Activated naive CD4-positive, alpha-beta T cell treated with anti-CD3 and anti-CD28 coated beads, Interleukin-2, amount 10 ng/mL, durations not matched to agents 7 days and 5 days (primary cell): Measurements from ENCODE around the gene RABGAP1.
A peak's percentile ranks its signal among the peaks of the same experiment; 100 is the strongest.

Source experiments
- CTCF ChIA-PET: fragments of 350-600 bp; sonication (Branson Sonifier 250); formaldehyde crosslinking; loops from one replicate; lab custom pipeline; 2021; ENCODE audit warnings: antibody characterized with exemption; lab: Charles Lee
- DNase-seq: peaks from one replicate; pipeline ENCODE4 v3.0.0-alpha.2; 2020
- H3K27ac Mint-ChIP-seq: one replicate; pipeline ENCODE4 v1.8.0; 2021; ENCODE audit warnings: mild to moderate bottlenecking, moderate library complexity, mixed read lengths
- H3K27me3 Mint-ChIP-seq: one replicate; pipeline ENCODE4 v1.8.0; 2021; ENCODE audit warnings: mild to moderate bottlenecking, mixed read lengths
- H3K36me3 Mint-ChIP-seq: one replicate; pipeline ENCODE4 v1.8.0; 2021; ENCODE audit warnings: mixed read lengths
- H3K4me1 Mint-ChIP-seq: one replicate; pipeline ENCODE4 v1.8.0; 2021; ENCODE audit warnings: mixed read lengths
- H3K4me3 Mint-ChIP-seq: one replicate; pipeline ENCODE4 v1.8.0; 2021; ENCODE audit warnings: mild to moderate bottlenecking, moderate library complexity, mixed read lengths
- H3K9me3 Mint-ChIP-seq: one replicate; pipeline ENCODE4 v1.8.0; 2021; ENCODE audit warnings: mixed read lengths

Gene RABGAP1

DNA sequence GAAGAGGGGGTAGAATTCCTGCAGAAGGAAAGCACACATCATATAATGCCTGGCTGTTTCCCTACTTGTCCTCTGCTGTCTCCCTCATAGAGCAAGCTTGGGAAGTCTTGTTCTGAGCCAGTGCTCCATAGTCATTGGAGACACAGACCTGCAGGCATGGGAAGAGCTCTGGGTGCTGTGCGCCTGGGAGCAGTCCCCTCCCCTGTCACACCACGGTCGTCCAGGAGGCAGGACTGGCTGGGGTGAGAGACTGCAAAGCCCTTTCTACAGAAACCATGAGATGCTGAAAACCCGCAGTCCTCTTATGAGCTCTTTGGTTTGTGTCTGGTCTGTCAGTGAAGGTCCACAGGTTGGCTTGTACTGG is 157.3 kb downstream of the RABGAP1 start:
- CTCF ChIA-PET: no interaction called here
- H3K36me3 Mint-ChIP-seq: peaks cover 36% of the 10 kb centered on the region

DNA sequence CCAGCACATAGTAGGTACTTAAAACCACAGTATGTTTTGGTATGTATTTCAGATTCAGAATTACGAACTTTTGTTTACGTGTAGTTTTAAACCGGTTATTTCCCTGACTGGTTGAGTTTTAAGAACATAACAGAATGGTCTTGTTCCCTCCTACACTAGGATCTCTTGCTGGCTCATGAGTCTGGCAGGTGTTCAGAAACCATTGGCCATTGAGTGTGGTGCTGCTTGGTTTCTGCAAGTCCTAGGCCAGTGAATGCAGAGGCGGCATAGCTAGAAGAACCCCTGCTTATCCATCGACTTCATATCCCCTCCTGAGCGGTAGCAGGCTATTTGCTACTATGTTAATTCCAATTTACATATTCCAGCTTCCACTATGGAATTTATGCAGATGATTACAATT is 158.2 kb downstream of the RABGAP1 start:
- H3K4me1 Mint-ChIP-seq: no peaks in the 10 kb centered on the region
- no peaks in the 10 kb centered on the region for H3K27me3 Mint-ChIP-seq
- no peak overlapping the region for H3K4me3 Mint-ChIP-seq
- H3K36me3 Mint-ChIP-seq: peaks cover 33% of the 10 kb centered on the region
- no peak overlapping the region for H3K27ac Mint-ChIP-seq
- H3K9me3 Mint-ChIP-seq: no peaks in the 10 kb centered on the region
- CTCF ChIA-PET: interaction anchor here (2.1 kb wide), 1 partner anchor 250 kb away, joined by 11 read pairs; no protein-coding TSS in a partner anchor
- DNase-seq: no peak

More for the DNA sequence above, 157.3 kb downstream of the RABGAP1 start:
- Mint-ChIP-seq H3K4me1 (no peaks in the 10 kb centered on the region), H3K27me3 (no peaks in the 10 kb centered on the region), H3K9me3 (no peaks in the 10 kb centered on the region), H3K4me3 (no peak overlapping the region), H3K27ac (no peak overlapping the region)
- DNase-seq: no peak

DNA sequence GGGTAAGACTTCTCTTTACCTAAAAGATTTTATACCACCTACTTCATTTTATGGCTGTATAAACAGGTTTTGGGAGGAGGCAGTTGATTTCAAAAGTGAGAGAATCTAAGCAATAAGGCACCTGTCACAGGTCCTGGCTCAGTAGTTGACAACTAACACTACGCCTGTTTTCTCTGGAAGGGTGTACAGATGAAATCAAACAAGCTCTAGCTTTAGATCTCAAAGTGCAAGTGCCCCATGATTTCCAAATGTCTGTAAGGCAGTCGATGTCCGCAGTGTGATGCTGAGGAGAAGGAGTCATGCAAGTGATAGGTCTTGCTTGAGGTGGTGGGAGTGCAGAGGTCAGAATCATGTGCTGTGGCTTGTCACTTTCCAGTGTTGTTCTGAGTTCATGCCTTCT is 158.7 kb downstream of the RABGAP1 start:
- DNase-seq: no peak
- Mint-ChIP-seq H3K27me3 (no peaks in the 10 kb centered on the region), H3K9me3 (no peaks in the 10 kb centered on the region), H3K4me3 (no peak overlapping the region), H3K36me3 (peaks cover 30% of the 10 kb centered on the region), H3K4me1 (no peaks in the 10 kb centered on the region), H3K27ac (no peak overlapping the region)
- CTCF ChIA-PET: interaction anchor here (2.1 kb wide), 1 partner anchor 250 kb away, joined by 11 read pairs; no protein-coding TSS in a partner anchor

DNA sequence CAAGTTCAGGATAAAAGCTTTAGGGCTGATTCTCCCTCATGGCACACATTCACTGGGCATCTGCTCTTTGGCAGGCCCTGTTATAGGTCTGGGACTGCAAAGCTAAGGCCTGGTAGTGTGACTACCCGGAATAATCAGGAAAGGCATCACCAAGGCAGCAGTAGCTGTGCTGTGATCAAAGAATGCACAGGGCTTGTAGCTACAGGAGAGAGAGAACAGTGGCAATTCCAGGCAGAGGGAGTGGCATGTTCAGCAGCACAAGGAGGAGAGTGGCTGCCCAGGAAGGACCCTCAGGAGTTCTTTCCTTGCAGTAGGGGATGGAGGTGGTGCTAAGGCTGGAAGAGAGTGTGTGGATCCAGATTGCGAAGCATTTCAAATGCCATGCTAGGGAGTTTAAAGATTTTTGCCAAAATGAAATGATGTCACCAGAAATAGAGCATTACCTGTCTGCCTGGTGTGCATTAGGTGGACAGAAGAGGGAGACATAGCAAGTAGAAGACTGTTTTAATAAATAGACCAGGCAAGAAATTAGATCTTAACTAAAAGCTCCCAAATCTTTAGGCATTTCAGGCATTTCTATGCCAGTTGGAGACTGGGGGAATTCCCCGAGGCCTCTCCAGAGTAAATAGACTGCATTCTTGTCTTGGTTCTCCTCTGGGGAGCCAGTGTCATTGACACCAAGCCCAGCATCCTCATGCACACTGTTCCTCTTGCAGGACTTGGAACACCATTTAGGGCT is 161.7 kb downstream of the RABGAP1 start:
- CTCF ChIA-PET: interaction anchor here (0.8 to 3.5 kb wide), 8 partner anchors 9 to 247 kb away, joined by 3 to 36 read pairs (median 4); no protein-coding TSS in a partner anchor
- Mint-ChIP-seq H3K4me3 (no peak overlapping the region), H3K4me1 (no peaks in the 10 kb centered on the region), H3K27ac (no peak overlapping the region), H3K36me3 (peaks cover 26% of the 10 kb centered on the region), H3K9me3 (no peaks in the 10 kb centered on the region), H3K27me3 (no peaks in the 10 kb centered on the region)
- no peak for DNase-seq

DNA sequence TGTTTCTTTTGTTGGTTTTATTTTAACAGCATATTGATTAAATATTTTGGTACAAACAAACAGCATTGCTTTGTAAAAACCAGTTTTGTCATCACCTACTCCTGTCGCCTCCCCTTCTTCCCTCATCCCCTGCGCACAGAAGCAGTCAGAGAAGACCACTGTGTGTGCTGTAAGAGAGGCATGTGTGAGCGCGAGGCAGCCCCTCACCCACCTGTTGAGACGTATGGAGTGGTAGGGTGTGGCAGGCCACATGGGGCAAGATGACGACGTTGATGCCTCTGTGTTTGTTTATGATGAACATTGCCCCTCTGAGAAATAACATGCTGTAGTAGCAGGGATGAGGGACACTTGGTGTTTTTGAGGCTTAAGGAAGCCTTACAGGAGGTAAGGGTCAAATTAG is 164.0 kb downstream of the RABGAP1 start:
- Mint-ChIP-seq H3K4me1 (no peaks in the 10 kb centered on the region), H3K4me3 (no peak overlapping the region), H3K36me3 (peaks cover 25% of the 10 kb centered on the region), H3K27ac (no peak overlapping the region), H3K27me3 (no peaks in the 10 kb centered on the region), H3K9me3 (no peaks in the 10 kb centered on the region)
- DNase-seq: no peak
- CTCF ChIA-PET: interaction anchor here (0.6 to 0.8 kb wide), 2 partner anchors 8 to 17 kb away, joined by 3 to 4 read pairs; no protein-coding TSS in a partner anchor

DNA sequence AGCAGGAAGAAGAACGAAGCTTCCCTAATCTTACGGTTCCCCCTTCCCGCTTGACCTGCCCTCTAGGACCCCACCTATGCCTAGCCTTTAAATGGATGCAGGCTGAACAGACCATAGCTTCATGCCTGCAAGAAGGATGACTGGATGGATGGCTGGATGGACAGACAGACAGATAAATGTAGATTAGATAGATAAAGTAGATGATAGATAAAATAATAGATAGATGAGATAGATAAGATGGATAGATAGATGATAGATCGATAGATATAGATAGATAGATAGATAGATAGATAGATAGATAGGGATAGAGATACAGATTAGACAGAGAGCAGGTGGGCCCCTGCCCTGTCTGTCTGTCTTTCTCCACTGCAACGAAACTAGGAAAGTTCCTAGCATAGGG is 164.7 kb downstream of the RABGAP1 start:
- CTCF ChIA-PET: no interaction called here
- H3K4me1 Mint-ChIP-seq: no peaks in the 10 kb centered on the region
- H3K4me3 Mint-ChIP-seq: no peak overlapping the region
- H3K9me3 Mint-ChIP-seq: no peaks in the 10 kb centered on the region
- peaks cover 25% of the 10 kb centered on the region for H3K36me3 Mint-ChIP-seq
- no peaks in the 10 kb centered on the region for H3K27me3 Mint-ChIP-seq
- no peak overlapping the region for H3K27ac Mint-ChIP-seq
- no peak for DNase-seq

DNA sequence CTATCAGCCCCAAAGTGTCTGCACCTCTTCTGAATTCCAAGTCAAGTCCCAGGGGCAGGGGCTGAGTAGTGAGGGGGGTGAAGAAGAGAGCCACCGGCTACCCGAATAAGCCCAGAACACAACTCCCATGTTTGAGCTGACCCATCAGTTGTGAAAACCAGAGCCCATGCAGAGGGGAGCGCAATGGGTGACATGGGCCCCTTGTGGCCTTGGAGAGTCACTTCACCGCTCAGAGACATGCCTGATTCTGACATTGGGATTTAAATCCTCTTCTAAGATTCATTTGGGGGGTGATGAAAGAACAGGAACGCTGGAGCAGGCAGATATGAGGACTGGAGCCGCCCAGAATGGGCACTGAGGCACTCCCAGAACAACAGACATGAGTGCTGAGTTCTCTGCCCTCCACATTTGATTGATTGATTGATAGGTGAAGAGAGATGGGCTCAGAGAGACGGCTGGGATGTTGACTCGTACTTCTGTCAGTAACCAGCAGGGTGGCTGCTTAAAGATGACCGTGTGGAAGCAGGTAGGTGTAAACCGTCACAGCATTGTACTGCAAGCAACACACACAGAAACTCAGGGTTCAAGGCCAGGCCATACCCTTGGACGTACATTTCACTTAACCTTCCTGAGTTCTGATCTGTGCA is 166.9 kb downstream of the RABGAP1 start:
- H3K36me3 Mint-ChIP-seq: peaks cover 16% of the 10 kb centered on the region
- CTCF ChIA-PET: interaction anchor here (1.8 kb wide), 1 partner anchor 242 kb away, joined by 6 read pairs; no protein-coding TSS in a partner anchor
- H3K9me3 Mint-ChIP-seq: no peaks in the 10 kb centered on the region
- no peak overlapping the region for H3K4me3 Mint-ChIP-seq
- H3K27me3 Mint-ChIP-seq: no peaks in the 10 kb centered on the region
- peaks cover 19% of the 10 kb centered on the region for H3K4me1 Mint-ChIP-seq
- H3K27ac Mint-ChIP-seq: no peak overlapping the region
- DNase-seq: no peak

DNA sequence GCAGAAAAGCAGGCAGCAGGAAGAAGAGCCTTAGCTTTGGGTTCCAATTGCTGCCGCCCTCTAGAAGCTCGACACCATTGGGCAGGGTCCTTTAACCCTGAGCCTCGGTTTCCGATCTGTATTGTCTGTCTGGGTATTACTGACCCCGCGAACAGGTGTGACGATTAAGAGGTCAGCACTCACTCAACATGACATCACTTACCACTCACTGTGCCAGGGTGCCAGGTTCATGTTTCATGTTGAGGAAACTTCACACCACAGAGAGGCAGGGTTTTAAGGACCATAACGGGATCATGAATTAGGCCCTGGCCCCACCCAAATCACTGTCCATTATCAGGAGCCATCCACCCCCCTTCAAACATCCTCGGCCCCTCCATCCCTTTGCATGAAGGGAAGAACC is 168.2 kb downstream of the RABGAP1 start:
- H3K27ac Mint-ChIP-seq: no peak overlapping the region
- peaks cover 19% of the 10 kb centered on the region for H3K4me1 Mint-ChIP-seq
- CTCF ChIA-PET: no interaction called here
- no peak for DNase-seq
- H3K9me3 Mint-ChIP-seq: no peaks in the 10 kb centered on the region
- no peak overlapping the region for H3K4me3 Mint-ChIP-seq
- peaks cover 11% of the 10 kb centered on the region for H3K36me3 Mint-ChIP-seq
- no peaks in the 10 kb centered on the region for H3K27me3 Mint-ChIP-seq

DNA sequence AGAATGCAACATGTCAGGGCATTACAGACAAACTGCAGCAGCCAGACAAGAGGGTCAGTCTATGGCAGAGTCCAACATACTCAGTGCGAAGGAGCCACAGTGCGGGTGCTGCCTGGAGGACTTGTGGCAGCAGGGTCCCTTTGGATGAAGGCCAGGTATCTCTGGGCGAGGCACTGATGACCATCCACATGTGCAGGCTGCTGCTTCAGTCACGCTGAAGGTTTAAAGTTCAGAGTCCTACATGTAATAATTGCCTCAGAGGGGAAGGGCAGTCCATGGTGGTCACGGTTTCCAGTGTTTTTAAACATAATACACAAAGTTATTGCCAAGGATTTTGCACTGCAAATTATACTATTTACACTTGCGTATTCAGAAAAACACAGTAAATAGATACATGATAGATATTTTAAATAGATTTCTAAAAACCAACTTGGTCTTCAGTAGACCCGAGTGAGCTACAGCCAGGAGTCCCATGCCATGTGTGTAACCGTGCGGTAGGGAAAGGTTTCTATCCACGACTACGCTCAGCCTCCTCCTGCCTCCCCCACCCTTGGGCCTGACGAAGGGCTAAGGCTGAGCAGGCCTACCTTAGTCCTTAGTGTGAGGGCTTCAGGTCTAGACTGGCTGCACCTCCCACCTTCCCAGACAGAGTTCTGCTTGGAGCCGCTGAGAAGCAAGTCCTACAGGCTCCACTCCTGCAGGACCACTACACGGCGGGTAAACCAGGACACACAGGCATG is 168.9 kb downstream of the RABGAP1 start:
- H3K9me3 Mint-ChIP-seq: no peaks in the 10 kb centered on the region
- CTCF ChIA-PET: no interaction called here
- H3K36me3 Mint-ChIP-seq: peaks cover 11% of the 10 kb centered on the region
- peaks cover 19% of the 10 kb centered on the region for H3K4me1 Mint-ChIP-seq
- no peak overlapping the region for H3K4me3 Mint-ChIP-seq
- H3K27ac Mint-ChIP-seq: peak overlapping the region; percentile 47
- no peak for DNase-seq
- no peaks in the 10 kb centered on the region for H3K27me3 Mint-ChIP-seq

DNA sequence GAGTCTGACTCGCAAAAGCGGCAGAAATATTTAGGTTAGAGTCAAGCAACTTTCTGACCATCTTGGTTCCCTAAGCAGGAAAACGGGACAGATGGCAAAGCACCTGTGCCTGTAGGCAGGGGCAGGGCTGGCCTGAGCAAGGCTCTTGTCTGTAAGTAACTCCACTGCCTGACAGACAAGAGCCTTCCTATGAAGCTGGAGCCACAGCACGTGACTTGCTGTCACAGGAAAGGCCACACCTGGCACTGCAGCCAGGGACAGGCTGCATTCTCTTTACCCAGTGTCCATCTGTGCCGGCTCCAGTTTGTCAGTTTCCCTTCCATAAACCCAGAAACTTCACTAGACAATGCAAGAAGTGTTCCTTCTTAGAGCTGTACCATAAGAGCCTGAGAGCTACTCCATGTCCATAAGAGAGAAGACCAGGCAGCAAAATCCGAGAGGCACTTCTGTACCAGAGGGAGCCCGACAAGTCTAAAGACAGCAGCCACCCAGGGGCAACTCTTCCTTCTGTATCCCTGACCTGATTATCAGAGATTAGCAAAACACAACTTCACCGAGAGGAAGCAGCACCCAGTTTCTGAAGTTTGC is 170.7 kb downstream of the RABGAP1 start:
- DNase-seq: no peak
- Mint-ChIP-seq H3K9me3 (no peaks in the 10 kb centered on the region), H3K4me1 (peaks cover 19% of the 10 kb centered on the region), H3K4me3 (no peak overlapping the region), H3K36me3 (peaks cover 7% of the 10 kb centered on the region), H3K27me3 (no peaks in the 10 kb centered on the region), H3K27ac (peak overlapping the region; percentile 77)
- CTCF ChIA-PET: interaction anchor here (1.4 to 1.8 kb wide), 2 partner anchors 19 to 238 kb away, joined by 3 to 8 read pairs; no protein-coding TSS in a partner anchor

DNA sequence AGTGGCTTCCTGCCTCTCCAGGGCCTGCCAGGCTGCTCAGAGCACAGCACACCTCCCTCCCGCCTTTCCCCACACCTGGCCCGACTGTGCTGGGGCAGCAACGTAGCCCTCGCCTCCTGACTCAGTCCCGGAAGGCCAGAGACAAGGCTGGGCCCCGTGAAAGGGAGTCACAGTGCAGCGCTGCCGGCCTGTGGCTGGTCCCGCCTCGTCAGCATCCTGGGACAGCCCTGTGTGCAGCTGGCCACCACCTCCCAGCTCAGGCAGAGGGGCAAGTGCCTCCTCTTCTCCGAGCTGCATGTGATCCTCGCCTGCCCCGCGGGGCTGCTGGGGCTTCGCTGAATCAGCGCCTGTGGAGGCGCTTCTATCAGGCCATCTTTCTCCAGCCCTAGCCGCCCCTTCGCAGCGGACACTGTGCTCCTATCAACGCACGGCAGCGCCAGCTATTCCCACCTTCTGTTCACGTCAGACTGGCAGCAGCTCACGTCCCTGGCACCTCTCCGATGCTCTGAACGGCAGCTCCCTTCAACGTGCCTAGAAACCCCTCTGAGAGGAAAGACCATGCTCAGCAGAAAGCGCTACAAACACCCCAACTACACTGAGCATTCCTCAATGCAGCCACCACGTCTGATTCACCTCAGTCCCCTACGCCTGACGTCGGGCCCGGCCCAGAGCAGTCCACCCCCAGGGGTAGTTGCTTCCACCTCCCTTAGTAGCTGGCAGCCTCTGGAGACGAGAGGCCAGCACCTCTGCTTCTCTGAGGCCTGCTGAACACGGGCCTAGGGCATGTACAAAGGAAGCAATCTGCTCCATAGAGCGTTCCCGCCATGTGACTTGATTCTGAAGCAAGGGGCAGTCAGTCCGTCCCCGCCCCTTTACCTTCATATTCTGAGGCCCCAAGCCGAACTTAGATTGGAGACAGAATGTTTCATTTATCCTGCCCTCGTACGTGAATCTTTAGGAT is 171.5 kb downstream of the RABGAP1 start:
- DNase-seq: peak; percentile 44
- peak overlapping the region; percentile 77 for H3K27ac Mint-ChIP-seq
- H3K4me3 Mint-ChIP-seq: no peak overlapping the region
- CTCF ChIA-PET: interaction anchor here (0.7 to 1.8 kb wide), 3 partner anchors 8 to 237 kb away, joined by 3 to 8 read pairs (median 3); no protein-coding TSS in a partner anchor
- H3K4me1 Mint-ChIP-seq: peaks cover 19% of the 10 kb centered on the region
- H3K9me3 Mint-ChIP-seq: no peaks in the 10 kb centered on the region
- peaks cover 4% of the 10 kb centered on the region for H3K36me3 Mint-ChIP-seq
- no peaks in the 10 kb centered on the region for H3K27me3 Mint-ChIP-seq

DNA sequence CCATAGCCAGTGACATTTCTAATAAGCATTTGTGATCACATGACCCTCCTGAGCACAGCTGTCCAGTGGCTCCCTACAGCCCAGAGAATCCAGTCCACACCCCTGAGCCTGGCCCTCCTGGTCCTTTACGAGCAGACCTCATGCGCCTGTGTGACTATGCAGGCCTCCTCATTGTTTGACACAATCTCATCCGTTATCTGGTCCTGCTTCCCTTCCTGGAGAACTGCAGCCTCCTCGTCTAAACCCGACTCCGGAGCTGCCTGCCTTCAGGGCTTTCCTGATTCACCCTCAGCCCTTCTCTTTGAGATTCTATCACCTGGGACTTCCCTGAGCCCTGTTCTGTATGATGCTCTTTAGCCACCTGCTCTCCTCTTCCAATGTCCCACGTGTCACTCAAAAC is 172.4 kb downstream of the RABGAP1 start:
- DNase-seq: no peak
- H3K36me3 Mint-ChIP-seq: peaks cover 4% of the 10 kb centered on the region
- H3K27me3 Mint-ChIP-seq: no peaks in the 10 kb centered on the region
- no peak overlapping the region for H3K4me3 Mint-ChIP-seq
- H3K9me3 Mint-ChIP-seq: no peaks in the 10 kb centered on the region
- H3K27ac Mint-ChIP-seq: no peak overlapping the region
- CTCF ChIA-PET: interaction anchor here (0.7 kb wide), 1 partner anchor 9 kb away, joined by 3 read pairs; no protein-coding TSS in a partner anchor
- H3K4me1 Mint-ChIP-seq: peaks cover 19% of the 10 kb centered on the region
